Nephron (organoid): Measurements from ENCODE around the gene EHD4.

Experiments used
- H3K27ac Mint-ChIP-seq, 3 experiments: 2 replicates each; pipeline ENCODE4 v1.8.0; 2020; ENCODE audit warnings: mixed read lengths in 3 of 3, mild to moderate bottlenecking in 2 of 3, moderate library complexity in 1 of 3
- H3K27me3 Mint-ChIP-seq: 2 replicates; pipeline ENCODE4 v1.8.0; 2021; ENCODE audit warnings: low read depth, mild to moderate bottlenecking, moderate library complexity, mixed read lengths
- H3K36me3 Mint-ChIP-seq: 2 replicates; pipeline ENCODE4 v1.8.0; 2020; ENCODE audit warnings: low read depth, mixed read lengths
- H3K4me1 Mint-ChIP-seq: 2 replicates; pipeline ENCODE4 v1.8.0; 2020; ENCODE audit warnings: mixed read lengths
- H3K4me3 Mint-ChIP-seq, 3 experiments: 2 replicates each; pipeline ENCODE4 v1.8.0; 2020; ENCODE audit warnings: mild to moderate bottlenecking in 3 of 3, mixed read lengths in 3 of 3, moderate library complexity in 2 of 3
- H3K9me3 Mint-ChIP-seq: 2 replicates; pipeline ENCODE4 v1.8.0; 2020; ENCODE audit warnings: mixed read lengths
- CTCF ChIP-seq, 3 experiments: fragments of 200-600 bp; sonication (generic); IDR thresholded peaks; one replicate each; pipeline ENCODE4 v1.5.0; 2021; ENCODE audit warnings: antibody characterized with exemption in 3 of 3; ENCODE audit not compliant: unreplicated experiment in 3 of 3

The EHD4 gene

GRCh38 chr15:42014406-42014805 is 42.0 kb upstream of the EHD4 start:
- Mint-ChIP-seq H3K4me3 (no peak overlapping the region), H3K27ac (no peak overlapping the region), H3K36me3 (no peaks in the 10 kb centered on the region), H3K9me3 (peaks cover 3% of the 10 kb centered on the region), H3K27me3 (peaks cover 33% of the 10 kb centered on the region), H3K4me1 (peaks cover 20% of the 10 kb centered on the region)
- TF ChIP-seq CTCF (IDR thresholded peaks at IDR 0.05; ENCODE audit: unreplicated experiment in 3 of 3): no peak

- no peaks in the 10 kb centered on the region for H3K36me3 Mint-ChIP-seq
- no peak for TF ChIP-seq CTCF (IDR thresholded peaks at IDR 0.05; ENCODE audit: unreplicated experiment in 3 of 3)
- H3K4me1 Mint-ChIP-seq: peaks cover 10% of the 10 kb centered on the region
- H3K9me3 Mint-ChIP-seq: no peaks in the 10 kb centered on the region
- H3K27ac Mint-ChIP-seq: no peak overlapping the region
- H3K27me3 Mint-ChIP-seq: peaks cover 38% of the 10 kb centered on the region
- no peak overlapping the region for H3K4me3 Mint-ChIP-seq
Measured at GRCh38 chr15:42012928-42013482, 40.6 kb upstream of the EHD4 start.

GRCh38 chr15:42012241-42012640 is 39.9 kb upstream of the EHD4 start:
- H3K27ac Mint-ChIP-seq: peak overlapping the region in 2 of 3 experiments; percentile 4 to 26
- H3K4me3 Mint-ChIP-seq: no peak overlapping the region
- peaks cover 40% of the 10 kb centered on the region for H3K27me3 Mint-ChIP-seq
- H3K4me1 Mint-ChIP-seq: peaks cover 3% of the 10 kb centered on the region
- H3K9me3 Mint-ChIP-seq: no peaks in the 10 kb centered on the region
- H3K36me3 Mint-ChIP-seq: no peaks in the 10 kb centered on the region
- TF ChIP-seq CTCF (IDR thresholded peaks at IDR 0.05; ENCODE audit: unreplicated experiment in 3 of 3): no peak

- Mint-ChIP-seq H3K27me3 (peaks cover 40% of the 10 kb centered on the region), H3K4me3 (no peak overlapping the region), H3K36me3 (no peaks in the 10 kb centered on the region), H3K4me1 (no peaks in the 10 kb centered on the region), H3K27ac (no peak overlapping the region), H3K9me3 (no peaks in the 10 kb centered on the region)
- TF ChIP-seq CTCF (IDR thresholded peaks at IDR 0.05; ENCODE audit: unreplicated experiment in 3 of 3): no peak
Measured at GRCh38 chr15:42011074-42011473, 38.7 kb upstream of the EHD4 start.

- no peak for TF ChIP-seq CTCF (IDR thresholded peaks at IDR 0.05; ENCODE audit: unreplicated experiment in 3 of 3)
- H3K27me3 Mint-ChIP-seq: peaks cover 38% of the 10 kb centered on the region
- no peak overlapping the region for H3K4me3 Mint-ChIP-seq
- H3K4me1 Mint-ChIP-seq: no peaks in the 10 kb centered on the region
- no peak overlapping the region for H3K27ac Mint-ChIP-seq
- H3K36me3 Mint-ChIP-seq: no peaks in the 10 kb centered on the region
- no peaks in the 10 kb centered on the region for H3K9me3 Mint-ChIP-seq
Measured at GRCh38 chr15:42010434-42010833, 38.1 kb upstream of the EHD4 start.

- Mint-ChIP-seq H3K9me3 (no peaks in the 10 kb centered on the region), H3K27ac (no peak overlapping the region), H3K4me1 (no peaks in the 10 kb centered on the region), H3K4me3 (no peak overlapping the region), H3K27me3 (peaks cover 34% of the 10 kb centered on the region), H3K36me3 (no peaks in the 10 kb centered on the region)
- TF ChIP-seq CTCF (IDR thresholded peaks at IDR 0.05; ENCODE audit: unreplicated experiment in 3 of 3): no peak
Measured at GRCh38 chr15:42009474-42009873, 37.1 kb upstream of the EHD4 start.
